GM06990 (cell line): ENCODE data around the gene HS6ST2.

Experiments used
- DNase-seq: peaks from one replicate; pipeline ENCODE4 v3.0.0-alpha.2; 2011; ENCODE audit not compliant: insufficient read length; ENCODE audit errors: extremely low read depth
- H3K27me3 ChIP-seq: replicated peaks from 2 replicates; pipeline ENCODE4 v1.6.0; 2011; ENCODE audit warnings: low read length; ENCODE audit not compliant: control insufficient read depth, insufficient read depth
- H3K36me3 ChIP-seq: 2 replicates; pipeline ENCODE4 v1.5.1; 2011; ENCODE audit warnings: low read length; ENCODE audit not compliant: control insufficient read depth, insufficient read depth
- H3K4me3 ChIP-seq: replicated peaks from 2 replicates; pipeline ENCODE4 v1.5.1; 2011; ENCODE audit warnings: low read depth, mild to moderate bottlenecking, control low read depth, low read length
- CTCF ChIP-seq: IDR thresholded peaks from 2 replicates; pipeline ENCODE4 v1.5.1; 2011; ENCODE audit warnings: low read length, control low read depth, mild to moderate bottlenecking, inconsistent platforms; ENCODE audit not compliant: insufficient read depth, poor library complexity, severe bottlenecking

HS6ST2 gene

GRCh38 chrX:132763528-132763927 lies 194.9 kb downstream of the HS6ST2 start:
- Histone ChIP-seq H3K27me3 (no peaks in the 10 kb centered on the region; the same call in 1 of the 2 replicates), H3K36me3 (no peaks in the 10 kb centered on the region), H3K4me3 (no peak overlapping the region)
- DNase-seq: no peak
- no peak for TF ChIP-seq CTCF

GRCh38 chrX:132758759-132759158 lies 199.7 kb downstream of the HS6ST2 start:
- no peak for DNase-seq
- TF ChIP-seq CTCF: no peak
- no peak overlapping the region for H3K4me3 ChIP-seq
- no peaks in the 10 kb centered on the region for H3K27me3 ChIP-seq
- H3K36me3 ChIP-seq: no peaks in the 10 kb centered on the region

- no peak for DNase-seq
Observed at GRCh38 chrX:132757066-132757623, 201.3 kb downstream of the HS6ST2 start.

GRCh38 chrX:132756439-132756838 lies 202.0 kb downstream of the HS6ST2 start:
- Histone ChIP-seq H3K27me3 (no peaks in the 10 kb centered on the region), H3K4me3 (no peak overlapping the region), H3K36me3 (no peaks in the 10 kb centered on the region)
- DNase-seq: no peak
- no peak for TF ChIP-seq CTCF

More at GRCh38 chrX:132757066-132757623, 201.3 kb downstream of the HS6ST2 start:
- TF ChIP-seq CTCF: no peak
- no peak overlapping the region for H3K4me3 ChIP-seq
- H3K36me3 ChIP-seq: no peaks in the 10 kb centered on the region
- H3K27me3 ChIP-seq: no peaks in the 10 kb centered on the region

- Histone ChIP-seq H3K27me3 (no peaks in the 10 kb centered on the region), H3K36me3 (no peaks in the 10 kb centered on the region), H3K4me3 (no peak overlapping the region)
- no peak for TF ChIP-seq CTCF
- DNase-seq: no peak
Observed at GRCh38 chrX:132751063-132751690, 207.3 kb downstream of the HS6ST2 start.
